Lung (tissue), 12 donors: ENCODE results near the gene CORO1C. TPM values are rescaled to one million over a fixed set of nuclear protein-coding genes. Genes with fewer than 3 reads are reported as not detected.

Experiments
- ATAC-seq: fragments of 200-7000 bp; cut with Tn5 transposase; one replicate; pipeline ENCODE4 v1.9.1; 2020; ENCODE audit warnings: moderate number of reproducible peaks; ENCODE audit not compliant: insufficient read depth, low FRiP score
- DNase-seq, 3 donors: peaks; one replicate each; pipeline ENCODE4 v3.0.0-alpha.2; 2013 to 2017
- H3K27ac ChIP-seq, 2 donors: one replicate each; pipeline ENCODE4 v1.5.1; 2013; ENCODE audit warnings: mild to moderate bottlenecking in 2 of 2, moderate library complexity in 2 of 2, control low read depth in 1 of 2, inconsistent platforms in 1 of 2, low read depth in 1 of 2, low read length in 1 of 2
- H3K27me3 ChIP-seq, 3 donors: one replicate each; pipeline ENCODE4 v1.5.1; 2013; ENCODE audit warnings: low read length in 2 of 3; ENCODE audit not compliant: control insufficient read depth in 3 of 3, insufficient read depth in 3 of 3
- H3K36me3 ChIP-seq, 4 donors: one replicate each; pipeline ENCODE4 v1.5.1; 2013; ENCODE audit warnings: low read length in 4 of 4, mild to moderate bottlenecking in 1 of 4, moderate library complexity in 1 of 4; ENCODE audit not compliant: control insufficient read depth in 4 of 4, insufficient read depth in 4 of 4
- H3K4me1 ChIP-seq, 5 donors: one replicate each; pipeline ENCODE4 v1.5.1; 2013; ENCODE audit warnings: low read length in 5 of 5, mild to moderate bottlenecking in 2 of 5, moderate library complexity in 1 of 5; ENCODE audit not compliant: control insufficient read depth in 5 of 5, insufficient read depth in 5 of 5
- H3K4me3 ChIP-seq: one replicate; pipeline ENCODE4 v1.5.1; 2013; ENCODE audit warnings: mild to moderate bottlenecking, control low read depth, moderate library complexity
- H3K9ac ChIP-seq, 2 donors: one replicate each; pipeline ENCODE4 v1.5.1; 2013; ENCODE audit warnings: low read length in 2 of 2, control low read depth in 1 of 2; ENCODE audit not compliant: insufficient read depth in 1 of 2
- H3K9me3 ChIP-seq, 4 donors: one replicate each; pipeline ENCODE4 v1.5.1; 2013; ENCODE audit warnings: low read length in 3 of 4, mild to moderate bottlenecking in 1 of 4, moderate library complexity in 1 of 4; ENCODE audit not compliant: control insufficient read depth in 4 of 4, insufficient read depth in 3 of 4
- CTCF ChIP-seq: IDR thresholded peaks from 2 replicates; pipeline ENCODE4 v1.5.1; 2012; ENCODE audit warnings: mild to moderate bottlenecking; ENCODE audit errors: control extremely low read depth, extremely low read depth
- WGBS, 2 donors: extraction: QIAGEN DNeasy Blood & Tissue Kit; methylation state at CpG; one replicate each; pipeline ENCODE4 v1.1.7; 2013; 5-methylcytosine and 5-hydroxymethylcytosine counted together
- polyA plus RNA-seq, 2 donors: library from polyadenylated mRNA; stranded (reverse); fragments of 200-250 nt; gene quantifications; one replicate each; pipeline ENCODE4 v1.2.1, GENCODE V29; 2013
- total RNA-seq, 2 donors: library from RNA; depleted of rRNA in 1 of 2; stranded (reverse); fragments of >200 nt in 1 of 2; gene quantifications; one replicate each; pipeline ENCODE4 v1.2.1, GENCODE V29; 2014 to 2021
- donor health status: control.
- donor health status: control.
- donor health status: Bipolar disorder and iron deficiency.
- donor health status: healthy.
- donor health status: DM: yes; HTN: yes; CAD: no.

CORO1C gene
- total and polyA plus RNA-seq, 4 donors, result 36.4 to 227 (median 105) TPM

GRCh38 chr12:108667349-108667748 lies 64.0 kb downstream of the CORO1C start:
- Histone ChIP-seq H3K36me3 (peaks cover 0 to 4% (median 0%) of the 10 kb centered on the region in 4 donors), H3K27ac (no peak overlapping the region), H3K4me3 (no peak overlapping the region), H3K9ac (no peak overlapping the region), H3K4me1 (peaks cover 0 to 30% (median 22%) of the 10 kb centered on the region in 5 donors), H3K9me3 (no peaks in the 10 kb centered on the region), H3K27me3 (no peaks in the 10 kb centered on the region)
- DNase-seq, result peak in 1 of 3 donors; percentile 41
- ATAC-seq, result no peak
- WGBS, 2 donors, result 40 to 51% methylated on average over 2 of the region's 2 CpGs
- TF ChIP-seq CTCF, result no peak

- H3K27ac ChIP-seq, result peak overlapping the region; percentile 15 to 26
- ATAC-seq (no peak), DNase-seq (peak; percentile 44 to 65 (median 49))
- no peaks in the 10 kb centered on the region for H3K27me3 ChIP-seq
- TF ChIP-seq CTCF, result no peak
- H3K4me3 ChIP-seq, result no peak overlapping the region
- WGBS, 2 donors, result 35 to 63% methylated on average over 3 of the region's 3 CpGs
- peaks cover 0 to 30% (median 22%) of the 10 kb centered on the region in 5 donors for H3K4me1 ChIP-seq
- H3K9ac ChIP-seq, result peak overlapping the region in 1 of 2 donors; percentile 30
- H3K36me3 ChIP-seq, result peaks cover 0 to 5% (median 2%) of the 10 kb centered on the region in 4 donors
- no peaks in the 10 kb centered on the region for H3K9me3 ChIP-seq
Measured at GRCh38 chr12:108666401-108666881, 64.9 kb downstream of the CORO1C start.

GRCh38 chr12:108665608-108666202 lies 65.6 kb downstream of the CORO1C start:
- H3K9ac ChIP-seq, result no peak overlapping the region
- peaks cover 0 to 6% (median 2%) of the 10 kb centered on the region in 4 donors for H3K36me3 ChIP-seq
- WGBS, 2 donors, result 70 to 89% methylated on average over 6 of the region's 6 CpGs
- H3K4me3 ChIP-seq, result no peak overlapping the region
- peaks cover 0 to 30% (median 22%) of the 10 kb centered on the region in 5 donors for H3K4me1 ChIP-seq
- no peaks in the 10 kb centered on the region for H3K9me3 ChIP-seq
- no peak for ATAC-seq
- no peaks in the 10 kb centered on the region for H3K27me3 ChIP-seq
- DNase-seq, result no peak
- peak overlapping the region; percentile 71 to 85 for H3K27ac ChIP-seq
- no peak for TF ChIP-seq CTCF
